ENCODE measurements around the gene PRDM15. TPM values are rescaled to one million over a fixed set of nuclear protein-coding genes. Genes with fewer than 3 reads are reported as not detected.

The PRDM15 gene
- total RNA-seq, 4 donors from 2014 or later: 4.7 to 12.3 (median 7.3) TPM

GRCh38 chr21:41857771-41858300, 21.3 kb downstream of the PRDM15 start:
- TF ChIP-seq POLR2A (IDR thresholded peaks at IDR 0.05): no peak
- TF ChIP-seq, protein P1, sequence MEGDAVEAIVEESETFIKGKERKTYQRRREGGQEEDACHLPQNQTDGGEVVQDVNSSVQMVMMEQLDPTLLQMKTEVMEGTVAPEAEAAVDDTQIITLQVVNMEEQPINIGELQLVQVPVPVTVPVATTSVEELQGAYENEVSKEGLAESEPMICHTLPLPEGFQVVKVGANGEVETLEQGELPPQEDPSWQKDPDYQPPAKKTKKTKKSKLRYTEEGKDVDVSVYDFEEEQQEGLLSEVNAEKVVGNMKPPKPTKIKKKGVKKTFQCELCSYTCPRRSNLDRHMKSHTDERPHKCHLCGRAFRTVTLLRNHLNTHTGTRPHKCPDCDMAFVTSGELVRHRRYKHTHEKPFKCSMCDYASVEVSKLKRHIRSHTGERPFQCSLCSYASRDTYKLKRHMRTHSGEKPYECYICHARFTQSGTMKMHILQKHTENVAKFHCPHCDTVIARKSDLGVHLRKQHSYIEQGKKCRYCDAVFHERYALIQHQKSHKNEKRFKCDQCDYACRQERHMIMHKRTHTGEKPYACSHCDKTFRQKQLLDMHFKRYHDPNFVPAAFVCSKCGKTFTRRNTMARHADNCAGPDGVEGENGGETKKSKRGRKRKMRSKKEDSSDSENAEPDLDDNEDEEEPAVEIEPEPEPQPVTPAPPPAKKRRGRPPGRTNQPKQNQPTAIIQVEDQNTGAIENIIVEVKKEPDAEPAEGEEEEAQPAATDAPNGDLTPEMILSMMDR (IDR thresholded peaks at IDR 0.05): no peak
- WGBS, 2 donors: 92 to 96% methylated on average over 14 of the region's 14 CpGs
- no peaks in the 10 kb centered on the region for H3K9me3 ChIP-seq
- H3K36me3 ChIP-seq: peaks cover 0 to 15% of the 10 kb centered on the region in 2 donors
- H3K4me3 ChIP-seq (replicated peaks in 1 of 3): no peak overlapping the region
- no peaks in the 10 kb centered on the region for H3K4me1 ChIP-seq
- DNase-seq: no peak
- H3K27me3 ChIP-seq: no peaks in the 10 kb centered on the region
- no peak overlapping the region for H3K27ac ChIP-seq
- intact Hi-C loops (cut with DNase I): no loop called here

DNA sequence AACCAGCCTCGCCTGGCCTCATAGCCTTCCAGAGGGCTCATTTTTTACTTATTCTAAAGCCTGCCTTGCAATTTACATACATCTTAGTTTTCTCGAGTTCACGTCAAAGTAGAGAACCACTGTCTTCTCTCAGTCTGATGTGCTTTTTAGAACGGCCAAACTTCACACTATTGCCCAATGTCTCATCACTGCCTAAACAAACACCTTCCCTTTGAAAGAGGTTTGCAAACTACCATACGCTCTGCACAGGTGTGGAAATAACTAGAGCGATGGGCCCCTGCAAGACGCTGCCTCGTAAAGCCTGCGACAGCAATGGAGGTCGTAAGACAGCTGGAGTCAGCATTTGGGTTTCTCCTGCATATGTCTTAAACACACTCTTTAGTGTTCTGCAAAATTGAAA, 22.6 kb downstream of the PRDM15 start:
- intact Hi-C loops (cut with DNase I): no loop called here

GRCh38 chr21:41854426-41854995, 24.6 kb downstream of the PRDM15 start:
- WGBS, 2 donors: 91 to 93% methylated on average over 9 to 19 of the region's 31 CpGs
- H3K27me3 ChIP-seq: no peaks in the 10 kb centered on the region
- H3K36me3 ChIP-seq: peaks cover 0 to 15% of the 10 kb centered on the region in 2 donors
- TF ChIP-seq, protein P1 (IDR thresholded peaks at IDR 0.05): no peak
- H3K9me3 ChIP-seq: no peaks in the 10 kb centered on the region
- H3K4me3 ChIP-seq (replicated peaks in 1 of 3): no peak overlapping the region
- no peak for DNase-seq
- intact Hi-C loops (cut with DNase I): no loop called here
- no peaks in the 10 kb centered on the region for H3K4me1 ChIP-seq
- H3K27ac ChIP-seq: no peak overlapping the region

More for the DNA sequence above, 22.6 kb downstream of the PRDM15 start:
- H3K9me3 ChIP-seq: no peaks in the 10 kb centered on the region
- H3K27me3 ChIP-seq: no peaks in the 10 kb centered on the region
- DNase-seq: no peak
- H3K27ac ChIP-seq: no peak overlapping the region
- H3K4me3 ChIP-seq (replicated peaks in 1 of 3): no peak overlapping the region
- H3K4me1 ChIP-seq: no peaks in the 10 kb centered on the region
- TF ChIP-seq POLR2A (IDR thresholded peaks at IDR 0.05): no peak
- TF ChIP-seq, protein P1 (IDR thresholded peaks at IDR 0.05): no peak
- WGBS, 2 donors: 91 to 95% methylated on average over 10 of the region's 10 CpGs
- peaks cover 0 to 15% of the 10 kb centered on the region in 2 donors for H3K36me3 ChIP-seq

- intact Hi-C loops (cut with DNase I): no loop called here
- Histone ChIP-seq H3K9me3 (no peaks in the 10 kb centered on the region), H3K36me3 (peaks cover 0 to 15% of the 10 kb centered on the region in 2 donors), H3K4me3 (replicated peaks in 1 of 3) (no peak overlapping the region), H3K27me3 (no peaks in the 10 kb centered on the region), H3K27ac (no peak overlapping the region), H3K4me1 (no peaks in the 10 kb centered on the region)
- no peak for DNase-seq
- TF ChIP-seq, protein P1 (IDR thresholded peaks at IDR 0.05): no peak
- TF ChIP-seq POLR2A (IDR thresholded peaks at IDR 0.05): no peak
- WGBS, 2 donors: 95 to 96% methylated on average over 9 of the region's 9 CpGs
Measured at GRCh38 chr21:41852929-41853320, 26.2 kb downstream of the PRDM15 start.

GRCh38 chr21:41852151-41852928, 26.8 kb downstream of the PRDM15 start:
- WGBS, 2 donors: 92 to 98% methylated on average over 18 to 21 of the region's 21 CpGs
- no peak for TF ChIP-seq POLR2A (IDR thresholded peaks at IDR 0.05)
- TF ChIP-seq, protein P1 (IDR thresholded peaks at IDR 0.05): no peak
- Histone ChIP-seq H3K4me1 (no peaks in the 10 kb centered on the region), H3K27ac (no peak overlapping the region), H3K27me3 (no peaks in the 10 kb centered on the region), H3K9me3 (no peaks in the 10 kb centered on the region), H3K36me3 (peaks cover 0 to 15% of the 10 kb centered on the region in 2 donors), H3K4me3 (replicated peaks in 1 of 3) (no peak overlapping the region)
- intact Hi-C loops (cut with DNase I): no loop called here
- no peak for DNase-seq

Measured in thyroid gland (tissue), 4 donors.